Measurements from ENCODE around the gene ZNF74. TPM values are rescaled to one million over a fixed set of nuclear protein-coding genes. Genes with fewer than 3 reads are reported as not detected.

Gene ZNF74
- total and polyA plus RNA-seq, 2 donors (not counting 1 experiment from before 2014, with no cell fraction given): 2.5 to 13.0 TPM

- peaks cover 4% of the 10 kb centered on the region for H3K27me3 ChIP-seq (ENCODE audit: control insufficient read depth, insufficient read depth, low read length)
- no peak overlapping the region for H2AFZ ChIP-seq (ENCODE audit: low read length)
- DNase-seq (ENCODE audit: low read depth in 2 of 2): no peak
- H3K4me2 ChIP-seq (ENCODE audit: extremely low read depth, insufficient read depth, low read length): no peak overlapping the region
- H3K79me2 ChIP-seq (ENCODE audit: control insufficient read depth, insufficient read depth, low read length): no peaks in the 10 kb centered on the region
- no peak overlapping the region for H3K27ac ChIP-seq (ENCODE audit: insufficient read depth, low read length)
- H3K36me3 ChIP-seq (ENCODE audit: control insufficient read depth, insufficient read depth, low read length): no peaks in the 10 kb centered on the region
- H4K20me1 ChIP-seq (ENCODE audit: control insufficient read depth, extremely low read depth, insufficient read depth, low read length): no peaks in the 10 kb centered on the region
- TF ChIP-seq EZH2 (IDR thresholded peaks at IDR 0.05; ENCODE audit: low read length, missing control alignments) (no peak), CTCF (conservative IDR thresholded peaks at IDR 0.05 in 1 of 2, IDR thresholded peaks at IDR 0.05 in 1 of 2; ENCODE audit: low read depth in 1 of 2, low read length in 2 of 2) (no peak)
- H3K9ac ChIP-seq (ENCODE audit: insufficient read depth, low read length): no peak overlapping the region
- no peaks in the 10 kb centered on the region for H3K4me1 ChIP-seq (ENCODE audit: control insufficient read depth, extremely low read depth, insufficient read depth, low read length)
- H3K4me3 ChIP-seq (replicated peaks in 1 of 4; ENCODE audit: control extremely low read depth in 1 of 4, insufficient read depth in 1 of 4, low read depth in 3 of 4, low read length in 4 of 4): no peak overlapping the region
- no peaks in the 10 kb centered on the region for H3K9me3 ChIP-seq (ENCODE audit: control insufficient read depth, insufficient read depth, low read depth, low read length)
These were observed 10.4 kb upstream of the ZNF74 start for GRCh38 chr22:20383538-20383937.

- Histone ChIP-seq H3K36me3 (ENCODE audit: control insufficient read depth, insufficient read depth, low read length) (no peaks in the 10 kb centered on the region), H3K9ac (ENCODE audit: insufficient read depth, low read length) (no peak overlapping the region), H3K4me2 (ENCODE audit: extremely low read depth, insufficient read depth, low read length) (no peak overlapping the region), H3K9me3 (ENCODE audit: control insufficient read depth, insufficient read depth, low read depth, low read length) (no peaks in the 10 kb centered on the region), H3K4me3 (replicated peaks in 1 of 4; ENCODE audit: control extremely low read depth in 1 of 4, insufficient read depth in 1 of 4, low read depth in 3 of 4, low read length in 4 of 4) (no peak overlapping the region), H4K20me1 (ENCODE audit: control insufficient read depth, extremely low read depth, insufficient read depth, low read length) (no peaks in the 10 kb centered on the region), H3K4me1 (ENCODE audit: control insufficient read depth, extremely low read depth, insufficient read depth, low read length) (no peaks in the 10 kb centered on the region), H3K27me3 (ENCODE audit: control insufficient read depth, insufficient read depth, low read length) (peaks cover 6% of the 10 kb centered on the region), H3K79me2 (ENCODE audit: control insufficient read depth, insufficient read depth, low read length) (no peaks in the 10 kb centered on the region), H3K27ac (ENCODE audit: insufficient read depth, low read length) (no peak overlapping the region), H2AFZ (ENCODE audit: low read length) (no peak overlapping the region)
- no peak for DNase-seq (ENCODE audit: low read depth in 2 of 2)
- TF ChIP-seq CTCF (conservative IDR thresholded peaks at IDR 0.05 in 1 of 2, IDR thresholded peaks at IDR 0.05 in 1 of 2; ENCODE audit: low read depth in 1 of 2, low read length in 2 of 2): no peak
- no peak for TF ChIP-seq EZH2 (IDR thresholded peaks at IDR 0.05; ENCODE audit: low read length, missing control alignments)
These were observed 9.8 kb upstream of the ZNF74 start for GRCh38 chr22:20384171-20384570.

GRCh38 chr22:20384865-20385264 is 9.1 kb upstream of the ZNF74 start:
- Histone ChIP-seq H3K9ac (ENCODE audit: insufficient read depth, low read length) (no peak overlapping the region), H3K4me3 (replicated peaks in 1 of 4; ENCODE audit: control extremely low read depth in 1 of 4, insufficient read depth in 1 of 4, low read depth in 3 of 4, low read length in 4 of 4) (no peak overlapping the region), H3K4me2 (ENCODE audit: extremely low read depth, insufficient read depth, low read length) (no peak overlapping the region), H3K79me2 (ENCODE audit: control insufficient read depth, insufficient read depth, low read length) (no peaks in the 10 kb centered on the region), H3K4me1 (ENCODE audit: control insufficient read depth, extremely low read depth, insufficient read depth, low read length) (no peaks in the 10 kb centered on the region), H3K36me3 (ENCODE audit: control insufficient read depth, insufficient read depth, low read length) (no peaks in the 10 kb centered on the region), H4K20me1 (ENCODE audit: control insufficient read depth, extremely low read depth, insufficient read depth, low read length) (no peaks in the 10 kb centered on the region), H3K27me3 (ENCODE audit: control insufficient read depth, insufficient read depth, low read length) (peaks cover 7% of the 10 kb centered on the region), H3K9me3 (ENCODE audit: control insufficient read depth, insufficient read depth, low read depth, low read length) (no peaks in the 10 kb centered on the region), H3K27ac (ENCODE audit: insufficient read depth, low read length) (no peak overlapping the region), H2AFZ (ENCODE audit: low read length) (no peak overlapping the region)
- TF ChIP-seq EZH2 (IDR thresholded peaks at IDR 0.05; ENCODE audit: low read length, missing control alignments) (no peak), CTCF (conservative IDR thresholded peaks at IDR 0.05 in 1 of 2, IDR thresholded peaks at IDR 0.05 in 1 of 2; ENCODE audit: low read depth in 1 of 2, low read length in 2 of 2) (no peak)
- DNase-seq (ENCODE audit: low read depth in 2 of 2): no peak

Measured in fibroblast of lung (primary cell).